Endothelial cell of umbilical vein (primary cell): ENCODE measurements around the gene PACS1. TPM values are rescaled to one million over a fixed set of nuclear protein-coding genes. Genes with fewer than 3 reads are reported as not detected.

Experiments used
- BruUV-seq: library from RNA; stranded (reverse); fragments of 400-500 nt; replicated peaks from 2 replicates; lab custom pipeline; 2021; lab: Mats Ljungman, UMichigan
- CTCF ChIA-PET: fragments of 300-600, 350-600 bp; sonication (Branson Sonifier 250); formaldehyde crosslinking; loops from one replicate; lab custom pipeline; 2021; ENCODE audit warnings: antibody characterized with exemption, inconsistent platforms; lab: Charles Lee
- POLR2A ChIA-PET: fragments of 300-600, 350-600 bp; sonication (Branson Sonifier 250); formaldehyde crosslinking; loops from one replicate; lab custom pipeline; 2021; ENCODE audit warnings: antibody characterized with exemption, inconsistent platforms; lab: Charles Lee
- DNase-seq: peaks from one replicate; pipeline ENCODE4 v3.0.0-alpha.2; 2011; ENCODE audit warnings: low read depth, low spot score
- FAIRE-seq: peaks from 2 replicates; lab custom pipeline; 2011; peaks lifted over from hg19 to GRCh38; lab: Jason Lieb, UNC
- H2AFZ ChIP-seq: 2 replicates; pipeline ENCODE4 v1.6.0; 2012; ENCODE audit warnings: low read depth, low read length, control low read depth, inconsistent platforms
- H3K27ac ChIP-seq: 2 replicates; pipeline ENCODE4 v1.5.1; 2011; ENCODE audit warnings: low read depth, mild to moderate bottlenecking, control low read depth, low read length, moderate library complexity; ENCODE audit not compliant: insufficient read depth
- H3K27me3 ChIP-seq, 2 experiments: 2 replicates each; pipeline versions ENCODE4 v1.6.0 to v1.6.1; 2011; ENCODE audit warnings: low read length in 2 of 2, mixed read lengths in 1 of 2; ENCODE audit not compliant: control insufficient read depth in 2 of 2, insufficient read depth in 2 of 2
- H3K36me3 ChIP-seq, 2 experiments: 2 replicates in 1 of 2; 3 replicates in 1 of 2; pipeline ENCODE4 v1.5.1; 2011; ENCODE audit warnings: low read length in 2 of 2, mild to moderate bottlenecking in 1 of 2, moderate library complexity in 1 of 2; ENCODE audit not compliant: control insufficient read depth in 2 of 2, insufficient read depth in 2 of 2; ENCODE audit errors: extremely low read depth in 1 of 2
- H3K4me1 ChIP-seq: 3 replicates; pipeline ENCODE4 v1.5.1; 2011; ENCODE audit warnings: mild to moderate bottlenecking, low read length; ENCODE audit not compliant: control insufficient read depth, insufficient read depth; ENCODE audit errors: extremely low read depth
- H3K4me2 ChIP-seq: 2 replicates; pipeline ENCODE4 v1.6.1; 2011; ENCODE audit warnings: low read length, control low read depth, mixed read lengths; ENCODE audit not compliant: insufficient read depth
- H3K4me3 ChIP-seq, 3 experiments: fragments of 200-600 bp in 1 of 3; sonication (generic), shearing (Covaris generic) in 1 of 3; replicated peaks in 1 of 3; 2 replicates each; pipeline ENCODE4 v1.5.1; 2011 to 2016; ENCODE audit warnings: control low read depth in 3 of 3, low read length in 3 of 3, mild to moderate bottlenecking in 2 of 3, inconsistent platforms in 1 of 3, low read depth in 1 of 3, moderate library complexity in 1 of 3; ENCODE audit not compliant: insufficient read depth in 1 of 3
- H3K79me2 ChIP-seq: 2 replicates; pipeline ENCODE4 v1.6.0; 2012; ENCODE audit warnings: low read length, inconsistent platforms; ENCODE audit not compliant: control insufficient read depth, insufficient read depth
- H3K9ac ChIP-seq: replicated peaks from 2 replicates; pipeline ENCODE3; 2011; ENCODE audit warnings: low read length, control low read depth; ENCODE audit not compliant: insufficient read depth; ENCODE audit errors: extremely low read depth
- H3K9me1 ChIP-seq: replicated peaks from 3 replicates; pipeline ENCODE4 v1.6.0; 2011; ENCODE audit warnings: mild to moderate bottlenecking, low read length; ENCODE audit not compliant: control insufficient read depth, insufficient read depth; ENCODE audit errors: extremely low read depth
- H3K9me3 ChIP-seq: replicated peaks from 2 replicates; pipeline ENCODE4 v1.5.1; 2012; ENCODE audit warnings: low read length, inconsistent platforms; ENCODE audit not compliant: control insufficient read depth, insufficient read depth
- H4K20me1 ChIP-seq: replicated peaks from 2 replicates; pipeline ENCODE3; 2011; ENCODE audit warnings: mild to moderate bottlenecking, low read length; ENCODE audit not compliant: control insufficient read depth, insufficient read depth; ENCODE audit errors: extremely low read depth
- CTCF ChIP-seq, 2 donors: IDR thresholded peaks; 1 replicate in 1 of 2; 2 replicates in 1 of 2; pipeline ENCODE4 v1.5.1; 2011; ENCODE audit warnings: low read length in 2 of 2, mild to moderate bottlenecking in 2 of 2, moderate library complexity in 2 of 2, control low read depth in 1 of 2, inconsistent platforms in 1 of 2, low read depth in 1 of 2; ENCODE audit not compliant: insufficient read depth in 1 of 2; ENCODE audit errors: extremely low read depth in 1 of 2
- FOS ChIP-seq: IDR thresholded peaks from 2 replicates; pipeline ENCODE4 v1.6.1; 2011; ENCODE audit warnings: mild to moderate bottlenecking, low read length, moderate library complexity, borderline replicate concordance; ENCODE audit not compliant: insufficient read depth
- GATA2 ChIP-seq: IDR thresholded peaks from 2 replicates; pipeline ENCODE4 v1.7.0; 2011; ENCODE audit warnings: low read depth, mild to moderate bottlenecking, moderate library complexity, mixed read lengths, low read length; ENCODE audit not compliant: insufficient read length, insufficient read depth
- JUN ChIP-seq: IDR thresholded peaks from 2 replicates; pipeline ENCODE4 v1.6.1; 2011; ENCODE audit warnings: borderline replicate concordance, low read depth; ENCODE audit not compliant: insufficient read length, insufficient read depth
- MAX ChIP-seq: IDR thresholded peaks from 2 replicates; pipeline ENCODE4 v1.6.1; 2011; ENCODE audit not compliant: insufficient read depth, insufficient read length
- POLR2A ChIP-seq: IDR thresholded peaks from 2 replicates; pipeline ENCODE4 v1.6.1; 2012; ENCODE audit warnings: low read depth, mild to moderate bottlenecking, control low read depth, low read length
- POLR2AphosphoS5 ChIP-seq: IDR thresholded peaks from 2 replicates; pipeline ENCODE4 v1.6.1; 2012; ENCODE audit warnings: low read depth, mild to moderate bottlenecking, control low read depth, low read length, moderate library complexity; ENCODE audit not compliant: insufficient read depth
- dilution Hi-C: fragments of 300-500 bp; cut with MboI; formaldehyde crosslinking; loops from one replicate; pipeline ENCODE4 v1.15.0; 2019; ENCODE audit warnings: low sequenced_read_pairs; ENCODE audit not compliant: extremely low pct_ligation_motif_present
- intact Hi-C: fragments of 100-400 bp; cut with micrococcal nuclease; formaldehyde crosslinking; loops from one replicate; pipeline ENCODE4 v1.10.0; 2022
- polyA plus RNA-seq, 4 experiments: library from polyadenylated mRNA; depleted of rRNA in 3 of 4; stranded (reverse) in 3 of 4; unstranded in 1 of 4; fragments of >200 nt; gene quantifications; 2 replicates each; pipeline versions ENCODE4 v1.2.1 to v1.2.3, GENCODE V29; 2011 to 2012; ENCODE audit warnings: missing spikeins in 1 of 4
- total RNA-seq: library from RNA; stranded (reverse); gene quantifications from 2 replicates; pipeline ENCODE4 v1.2.3, GENCODE V29; 2021

The PACS1 gene
- total and polyA plus RNA-seq, 2 donors (not counting 3 experiments of a cell fraction or from before 2014, with no cell fraction given): 26.4 to 64.4 TPM

GRCh38 chr11:66111158-66111557 is 41.1 kb downstream of the PACS1 start:
- no peak for TF ChIP-seq POLR2A
- no peak for TF ChIP-seq GATA2
- no peak for TF ChIP-seq CTCF (IDR thresholded peaks at IDR 0.05; ENCODE audit: extremely low read depth in 1 of 2, insufficient read depth in 1 of 2, low read depth in 1 of 2, low read length in 2 of 2)
- no peak for TF ChIP-seq JUN
- no peak for TF ChIP-seq MAX
- no peak for TF ChIP-seq FOS
- TF ChIP-seq POLR2AphosphoS5: no peak
- intact Hi-C loops: loop anchor here (5.0 kb wide), 1 partner anchor 39 kb away; the partner anchor contains the start of gene PACS1
- Histone ChIP-seq H3K79me2 (peaks cover 7% of the 10 kb centered on the region), H3K27ac (no peak overlapping the region), H3K4me3 (no peak overlapping the region), H3K4me1 (peaks cover 41% of the 10 kb centered on the region), H3K9me1 (no peaks in the 10 kb centered on the region), H3K4me2 (no peak overlapping the region), H3K9me3 (no peaks in the 10 kb centered on the region), H2AFZ (no peak overlapping the region), H4K20me1 (no peaks in the 10 kb centered on the region), H3K27me3 (no peaks in the 10 kb centered on the region), H3K36me3 (no peaks in the 10 kb centered on the region), H3K9ac (no peak overlapping the region)
- POLR2A ChIA-PET: no interaction called here
- FAIRE-seq: no peak
- no peak for DNase-seq
- BruUV-seq: no TSS peak
- CTCF ChIA-PET: interaction anchor here (1.6 kb wide), 1 partner anchor 37 kb away, joined by 3 read pairs; no protein-coding TSS in a partner anchor
- dilution Hi-C loops: no loop called here
